ENCODE results near the gene NDFIP1. TPM values are rescaled to one million over a fixed set of nuclear protein-coding genes. Genes with fewer than 3 reads are reported as not detected.
A peak's percentile ranks its signal among the peaks of the same experiment; 100 is the strongest.
"Not testable (repeated sequence)": the region's sequence is repeated elsewhere in the genome, so short reads cannot be mapped to it uniquely, and the experiment has no call there.

Gene NDFIP1
- total RNA-seq, 1 donor from 2014 or later: 16.8 TPM

DNA sequence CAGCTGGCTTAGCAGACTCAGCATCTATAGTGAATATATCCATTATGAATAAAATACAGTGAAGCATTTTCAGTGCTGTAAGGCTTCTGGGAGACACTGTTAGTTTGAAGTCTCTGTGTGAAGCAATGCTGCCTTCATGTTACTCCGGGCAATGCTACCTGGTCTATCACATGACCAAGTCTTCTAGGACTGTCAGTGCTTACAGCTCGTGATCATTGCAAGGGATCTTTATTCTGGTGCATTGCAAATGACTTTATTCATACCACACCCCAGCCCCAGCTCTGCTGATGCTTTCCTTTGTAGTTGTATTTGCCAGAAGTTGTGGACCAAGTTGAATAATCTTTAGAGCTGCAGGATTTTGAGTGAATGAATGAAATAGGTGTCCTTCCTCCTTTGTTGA lies 21.9 kb upstream of the NDFIP1 start:
- no peak for DNase-seq (ENCODE audit: low read depth)
- no peak for FAIRE-seq
- TF ChIP-seq, protein P1, sequence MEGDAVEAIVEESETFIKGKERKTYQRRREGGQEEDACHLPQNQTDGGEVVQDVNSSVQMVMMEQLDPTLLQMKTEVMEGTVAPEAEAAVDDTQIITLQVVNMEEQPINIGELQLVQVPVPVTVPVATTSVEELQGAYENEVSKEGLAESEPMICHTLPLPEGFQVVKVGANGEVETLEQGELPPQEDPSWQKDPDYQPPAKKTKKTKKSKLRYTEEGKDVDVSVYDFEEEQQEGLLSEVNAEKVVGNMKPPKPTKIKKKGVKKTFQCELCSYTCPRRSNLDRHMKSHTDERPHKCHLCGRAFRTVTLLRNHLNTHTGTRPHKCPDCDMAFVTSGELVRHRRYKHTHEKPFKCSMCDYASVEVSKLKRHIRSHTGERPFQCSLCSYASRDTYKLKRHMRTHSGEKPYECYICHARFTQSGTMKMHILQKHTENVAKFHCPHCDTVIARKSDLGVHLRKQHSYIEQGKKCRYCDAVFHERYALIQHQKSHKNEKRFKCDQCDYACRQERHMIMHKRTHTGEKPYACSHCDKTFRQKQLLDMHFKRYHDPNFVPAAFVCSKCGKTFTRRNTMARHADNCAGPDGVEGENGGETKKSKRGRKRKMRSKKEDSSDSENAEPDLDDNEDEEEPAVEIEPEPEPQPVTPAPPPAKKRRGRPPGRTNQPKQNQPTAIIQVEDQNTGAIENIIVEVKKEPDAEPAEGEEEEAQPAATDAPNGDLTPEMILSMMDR (IDR thresholded peaks at IDR 0.05; ENCODE audit: insufficient read depth, low read length, severe bottlenecking): no peak
- no peaks in the 10 kb centered on the region for H3K36me3 ChIP-seq (ENCODE audit: control insufficient read depth, insufficient read depth, low read length)
- peaks cover 2% of the 10 kb centered on the region for H3K27me3 ChIP-seq (ENCODE audit: control insufficient read depth, insufficient read depth, low read length)
- H3K4me3 ChIP-seq (ENCODE audit: low read depth, low read length): no peak overlapping the region

DNA sequence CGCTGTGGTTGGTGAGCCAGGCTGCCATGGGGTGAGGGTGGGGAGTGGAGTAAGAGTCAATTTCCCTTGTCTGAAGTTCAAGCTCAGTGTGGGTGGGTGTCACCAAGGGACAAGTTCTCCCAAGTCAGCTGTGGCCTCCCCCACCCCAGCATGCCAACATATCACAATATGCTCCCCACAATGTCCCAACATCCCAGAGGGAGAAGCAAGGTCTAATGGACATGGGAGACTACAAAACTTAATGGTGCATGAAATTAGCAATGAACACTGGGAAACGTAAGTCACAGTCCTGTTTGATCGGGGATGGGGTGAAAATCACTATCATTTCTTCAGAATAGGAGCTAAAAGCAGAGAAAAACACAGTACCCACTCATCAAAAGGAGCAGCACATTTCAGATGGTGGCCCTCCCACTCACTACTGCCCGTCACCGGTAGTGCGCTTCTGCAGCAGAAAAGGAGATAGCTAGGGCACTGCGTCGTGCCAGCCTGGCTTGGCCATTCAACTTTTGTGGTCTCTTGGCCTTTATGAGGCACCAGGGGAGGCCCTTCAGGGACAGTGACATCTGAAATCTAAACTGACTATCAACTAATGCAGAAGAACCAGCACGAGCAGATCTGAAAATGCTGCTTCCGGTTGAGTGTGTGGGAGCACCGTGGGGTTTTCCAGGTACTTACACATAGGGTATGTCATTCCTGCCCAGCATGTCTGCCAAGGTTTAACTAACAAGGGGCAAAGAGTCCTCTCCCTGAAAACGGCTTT lies 20.5 kb upstream of the NDFIP1 start:
- no peak overlapping the region for H3K4me3 ChIP-seq (ENCODE audit: low read depth, low read length)
- TF ChIP-seq, protein P1 (IDR thresholded peaks at IDR 0.05; ENCODE audit: insufficient read depth, low read length, severe bottlenecking): no peak
- FAIRE-seq (peak; percentile 47), DNase-seq (ENCODE audit: low read depth) (no peak)
- H3K36me3 ChIP-seq (ENCODE audit: control insufficient read depth, insufficient read depth, low read length): no peaks in the 10 kb centered on the region
- peaks cover 2% of the 10 kb centered on the region for H3K27me3 ChIP-seq (ENCODE audit: control insufficient read depth, insufficient read depth, low read length)

DNA sequence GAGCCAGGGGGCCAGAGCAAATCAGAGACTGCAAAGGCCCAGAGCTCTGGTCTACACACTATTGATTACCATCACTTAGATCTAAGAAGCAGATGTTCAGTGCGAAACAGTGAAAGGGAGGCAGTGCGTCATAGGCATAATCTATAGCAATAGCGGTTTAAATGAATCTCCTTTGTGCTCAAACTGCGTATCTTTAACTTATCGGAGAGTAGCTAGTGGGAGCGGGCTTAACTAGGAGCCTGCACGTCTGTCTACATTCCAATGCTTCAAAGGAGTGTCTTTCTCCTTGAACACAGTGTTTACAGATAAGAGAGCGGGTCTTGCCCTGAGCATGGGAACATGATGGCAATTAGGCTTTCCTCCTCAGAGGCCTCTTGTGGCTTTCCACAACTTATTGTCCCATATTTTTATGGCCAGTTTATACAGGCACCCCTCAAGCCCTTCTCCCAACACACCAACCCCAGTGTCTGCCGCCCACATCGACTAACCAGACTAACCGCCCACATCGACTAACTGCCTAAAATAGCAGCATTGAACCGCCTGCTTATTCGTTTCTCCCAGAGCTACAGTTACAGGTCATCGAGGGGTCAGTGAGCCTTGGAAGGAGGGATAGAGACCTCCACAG lies 19.6 kb upstream of the NDFIP1 start:
- not testable (repeated sequence) for DNase-seq (ENCODE audit: low read depth); H3K4me3 ChIP-seq (ENCODE audit: low read depth, low read length); FAIRE-seq; H3K27me3 ChIP-seq (ENCODE audit: control insufficient read depth, insufficient read depth, low read length); H3K36me3 ChIP-seq (ENCODE audit: control insufficient read depth, insufficient read depth, low read length)

DNA sequence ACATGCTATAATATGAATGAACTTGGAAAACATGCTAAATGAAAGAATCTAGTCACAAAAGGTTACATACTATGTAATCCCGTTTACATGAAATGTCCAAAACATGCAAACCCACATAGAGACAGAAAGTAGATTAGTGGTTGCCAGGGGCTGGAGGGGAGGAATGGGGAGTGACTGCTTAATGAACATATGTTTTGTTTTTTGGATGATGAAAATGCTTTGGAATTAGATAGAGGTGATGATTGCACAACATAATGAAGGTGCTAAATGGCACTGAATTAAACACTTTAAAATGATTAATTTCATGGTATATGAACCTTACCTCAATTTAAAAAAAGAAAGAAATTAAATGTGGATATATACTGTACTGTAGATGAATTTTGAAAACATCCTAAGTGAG lies 17.6 kb upstream of the NDFIP1 start:
- H3K27me3 ChIP-seq (ENCODE audit: control insufficient read depth, insufficient read depth, low read length): peaks cover 2% of the 10 kb centered on the region
- no peaks in the 10 kb centered on the region for H3K36me3 ChIP-seq (ENCODE audit: control insufficient read depth, insufficient read depth, low read length)
- no peak overlapping the region for H3K4me3 ChIP-seq (ENCODE audit: low read depth, low read length)
- FAIRE-seq (no peak), DNase-seq (ENCODE audit: low read depth) (no peak)
- TF ChIP-seq, protein P1 (IDR thresholded peaks at IDR 0.05; ENCODE audit: insufficient read depth, low read length, severe bottlenecking): no peak

DNA sequence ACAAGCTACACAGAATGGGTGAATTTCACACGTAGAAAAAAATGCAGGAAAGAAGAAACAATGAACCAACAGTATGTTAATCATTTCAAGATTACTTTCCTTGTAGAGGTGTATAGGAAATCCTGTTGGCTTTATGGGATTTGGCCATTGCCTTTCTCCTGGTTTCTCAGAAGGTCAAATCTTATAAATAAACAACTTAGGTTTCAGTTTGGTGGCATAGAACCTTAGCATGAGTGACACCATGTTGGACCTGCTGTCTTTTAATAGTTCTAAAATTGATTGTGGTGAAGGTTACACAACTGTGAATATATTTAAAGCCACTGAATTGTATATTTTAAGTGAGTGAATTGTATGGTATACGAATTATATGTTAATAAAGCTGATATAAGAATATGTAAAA lies 16.7 kb upstream of the NDFIP1 start:
- TF ChIP-seq, protein P1 (IDR thresholded peaks at IDR 0.05; ENCODE audit: insufficient read depth, low read length, severe bottlenecking): no peak
- Histone ChIP-seq H3K27me3 (ENCODE audit: control insufficient read depth, insufficient read depth, low read length) (no peaks in the 10 kb centered on the region), H3K36me3 (ENCODE audit: control insufficient read depth, insufficient read depth, low read length) (no peaks in the 10 kb centered on the region), H3K4me3 (ENCODE audit: low read depth, low read length) (no peak overlapping the region)
- DNase-seq (ENCODE audit: low read depth): no peak
- no peak for FAIRE-seq

DNA sequence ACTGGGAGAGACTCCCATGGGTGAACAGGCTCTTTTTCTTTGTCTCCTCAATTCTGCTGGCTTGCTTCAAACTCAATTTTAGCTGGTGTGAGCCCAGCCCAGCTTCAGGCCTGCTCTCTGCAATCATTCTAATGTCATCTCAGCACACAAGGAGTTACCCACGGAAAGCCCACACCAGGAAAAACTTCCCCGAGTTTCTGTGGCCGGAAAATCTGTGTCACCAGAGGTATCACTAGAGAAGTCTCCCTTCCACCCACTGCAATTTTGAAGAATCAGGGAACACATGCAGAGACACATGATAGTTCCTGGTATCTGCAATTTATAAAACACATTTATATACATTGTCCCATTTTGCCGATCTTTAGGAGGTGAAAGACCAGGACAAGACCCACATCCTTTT lies 13.5 kb upstream of the NDFIP1 start:
- no peak overlapping the region for H3K4me3 ChIP-seq (ENCODE audit: low read depth, low read length)
- DNase-seq (ENCODE audit: low read depth): no peak
- H3K27me3 ChIP-seq (ENCODE audit: control insufficient read depth, insufficient read depth, low read length): no peaks in the 10 kb centered on the region
- no peak for FAIRE-seq
- H3K36me3 ChIP-seq (ENCODE audit: control insufficient read depth, insufficient read depth, low read length): no peaks in the 10 kb centered on the region
- TF ChIP-seq, protein P1 (IDR thresholded peaks at IDR 0.05; ENCODE audit: insufficient read depth, low read length, severe bottlenecking): no peak

Data from bronchial epithelial cell (primary cell).